ENCODE measurements around the gene TP53BP2. TPM values are rescaled to one million over a fixed set of nuclear protein-coding genes. Genes with fewer than 3 reads are reported as not detected.

Gene TP53BP2
- polyA plus RNA-seq, 1 donor from 2014 or later = 15.2 TPM

DNA sequence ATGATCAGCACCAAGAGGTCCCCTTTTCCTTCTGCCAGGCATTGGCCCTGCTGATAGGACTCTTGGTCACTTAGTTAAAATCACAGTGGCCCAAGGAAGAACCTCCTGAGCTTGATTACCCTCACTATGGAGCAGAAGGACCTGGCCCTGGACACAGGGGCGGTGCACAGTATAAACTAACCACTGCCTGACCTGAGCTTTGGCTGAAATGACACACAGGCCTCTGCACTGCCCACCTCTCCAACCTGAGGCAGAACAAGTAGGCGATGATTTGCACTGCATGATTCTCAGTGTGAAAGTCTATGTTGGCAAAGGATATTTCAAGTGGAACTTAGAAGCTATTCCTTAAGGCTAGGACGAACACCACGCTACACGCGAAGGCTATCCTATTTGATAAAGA, 84.9 kb downstream of the TP53BP2 start:
- H3K36me3 Mint-ChIP-seq = peaks cover 2% of the 10 kb centered on the region
- H3K27ac Mint-ChIP-seq = no peak overlapping the region
- H3K27me3 Mint-ChIP-seq = no peaks in the 10 kb centered on the region
- peaks cover 0 to 1% (median 0%) of the 10 kb centered on the region in 3 donors for H3K4me1 Mint-ChIP-seq
- H3K9me3 Mint-ChIP-seq = no peaks in the 10 kb centered on the region
- H3K4me3 Mint-ChIP-seq = no peak overlapping the region

- no peak overlapping the region for H3K27ac Mint-ChIP-seq
- H3K36me3 Mint-ChIP-seq = no peaks in the 10 kb centered on the region
- H3K4me1 Mint-ChIP-seq = peaks cover 0 to 1% (median 0%) of the 10 kb centered on the region in 3 donors
- no peak overlapping the region for H3K4me3 Mint-ChIP-seq
- H3K27me3 Mint-ChIP-seq = no peaks in the 10 kb centered on the region
- H3K9me3 Mint-ChIP-seq = no peaks in the 10 kb centered on the region
These were observed 86.5 kb downstream of the TP53BP2 start for GRCh38 chr1:223759273-223759672.

DNA sequence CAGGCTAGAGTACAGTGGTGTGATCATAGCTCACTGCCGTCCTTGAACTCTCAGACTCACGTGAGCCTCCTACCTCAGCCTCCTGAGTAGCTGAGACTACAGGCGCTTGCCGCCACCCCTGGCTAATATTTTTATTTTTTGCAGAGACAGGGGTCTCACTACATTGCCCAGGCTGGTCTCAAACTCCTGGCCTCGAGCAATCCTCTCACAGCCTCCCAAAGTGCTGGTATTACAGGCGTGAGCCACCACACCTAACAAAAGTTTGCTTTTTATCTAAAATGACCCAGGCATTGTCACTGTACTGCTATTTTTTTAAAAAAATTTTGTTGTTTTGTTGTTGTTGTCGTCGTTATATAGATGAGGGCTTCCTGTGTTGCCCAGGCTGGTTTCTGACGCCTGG, 87.0 kb downstream of the TP53BP2 start:
- Mint-ChIP-seq H3K27ac (no peak overlapping the region), H3K27me3 (no peaks in the 10 kb centered on the region), H3K4me1 (peaks cover 0 to 1% (median 0%) of the 10 kb centered on the region in 3 donors), H3K9me3 (no peaks in the 10 kb centered on the region), H3K4me3 (no peak overlapping the region), H3K36me3 (peaks cover under 1% of the 10 kb centered on the region)

- Mint-ChIP-seq H3K4me1 (no peaks in the 10 kb centered on the region), H3K9me3 (no peaks in the 10 kb centered on the region), H3K4me3 (no peak overlapping the region), H3K36me3 (peaks cover 5% of the 10 kb centered on the region), H3K27me3 (no peaks in the 10 kb centered on the region), H3K27ac (no peak overlapping the region)
These were observed 88.7 kb downstream of the TP53BP2 start for GRCh38 chr1:223756806-223757700.

DNA sequence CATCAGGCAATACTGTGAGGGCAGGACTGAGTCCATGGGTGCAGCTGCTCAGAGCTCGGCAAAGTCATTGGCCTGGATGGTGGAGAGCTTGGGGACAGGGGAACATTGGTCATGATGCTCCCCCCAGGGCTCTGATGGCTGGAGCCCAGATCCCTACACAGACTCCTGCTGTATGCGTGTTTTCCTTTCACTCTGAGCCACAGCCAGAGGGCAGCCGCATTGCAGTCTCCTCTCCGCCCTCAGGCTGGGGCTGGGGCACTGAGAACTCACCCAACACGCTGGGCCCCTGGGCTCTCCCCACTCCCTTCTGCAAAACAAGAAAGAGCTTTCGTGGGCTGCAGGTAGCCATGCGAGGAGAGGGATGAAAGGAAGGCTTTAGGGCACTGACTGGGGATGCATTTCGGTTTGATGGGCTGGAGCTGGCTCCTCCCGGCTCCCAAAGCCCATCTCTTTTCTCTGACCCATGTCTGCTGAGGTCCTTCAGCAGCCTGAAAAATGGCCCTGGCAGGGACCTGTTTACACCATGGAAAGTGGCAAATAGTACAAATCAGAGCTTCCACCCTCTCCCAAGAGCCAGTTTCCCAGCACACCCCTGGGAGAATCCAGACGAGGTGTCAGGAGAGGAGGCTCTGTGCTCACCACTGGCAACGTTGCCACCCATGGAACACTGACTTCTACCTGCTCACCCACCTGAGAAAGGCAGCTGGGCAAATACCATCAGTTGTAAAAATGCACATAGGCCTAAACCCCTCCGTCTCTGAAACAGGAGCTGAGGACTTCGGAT, 89.6 kb downstream of the TP53BP2 start:
- no peaks in the 10 kb centered on the region for H3K27me3 Mint-ChIP-seq
- H3K9me3 Mint-ChIP-seq = no peaks in the 10 kb centered on the region
- H3K4me3 Mint-ChIP-seq = no peak overlapping the region
- peaks cover 5% of the 10 kb centered on the region for H3K36me3 Mint-ChIP-seq
- H3K4me1 Mint-ChIP-seq = no peaks in the 10 kb centered on the region
- peak overlapping the region in 1 of 3 donors; percentile 86 for H3K27ac Mint-ChIP-seq

GRCh38 chr1:223755432-223755792, 90.3 kb downstream of the TP53BP2 start:
- H3K27ac Mint-ChIP-seq = no peak overlapping the region
- no peak overlapping the region for H3K4me3 Mint-ChIP-seq

GRCh38 chr1:223754681-223755431, 90.9 kb downstream of the TP53BP2 start:
- peaks cover 7% of the 10 kb centered on the region for H3K36me3 Mint-ChIP-seq
- H3K4me3 Mint-ChIP-seq = no peak overlapping the region
- H3K4me1 Mint-ChIP-seq = peaks cover 0 to 5% (median 3%) of the 10 kb centered on the region in 3 donors
- no peaks in the 10 kb centered on the region for H3K9me3 Mint-ChIP-seq
- H3K27me3 Mint-ChIP-seq = no peaks in the 10 kb centered on the region
- no peak overlapping the region for H3K27ac Mint-ChIP-seq

More at GRCh38 chr1:223755432-223755792, 90.3 kb downstream of the TP53BP2 start:
- Mint-ChIP-seq H3K4me1 (no peaks in the 10 kb centered on the region), H3K27me3 (no peaks in the 10 kb centered on the region), H3K9me3 (no peaks in the 10 kb centered on the region), H3K36me3 (peaks cover 5% of the 10 kb centered on the region)

DNA sequence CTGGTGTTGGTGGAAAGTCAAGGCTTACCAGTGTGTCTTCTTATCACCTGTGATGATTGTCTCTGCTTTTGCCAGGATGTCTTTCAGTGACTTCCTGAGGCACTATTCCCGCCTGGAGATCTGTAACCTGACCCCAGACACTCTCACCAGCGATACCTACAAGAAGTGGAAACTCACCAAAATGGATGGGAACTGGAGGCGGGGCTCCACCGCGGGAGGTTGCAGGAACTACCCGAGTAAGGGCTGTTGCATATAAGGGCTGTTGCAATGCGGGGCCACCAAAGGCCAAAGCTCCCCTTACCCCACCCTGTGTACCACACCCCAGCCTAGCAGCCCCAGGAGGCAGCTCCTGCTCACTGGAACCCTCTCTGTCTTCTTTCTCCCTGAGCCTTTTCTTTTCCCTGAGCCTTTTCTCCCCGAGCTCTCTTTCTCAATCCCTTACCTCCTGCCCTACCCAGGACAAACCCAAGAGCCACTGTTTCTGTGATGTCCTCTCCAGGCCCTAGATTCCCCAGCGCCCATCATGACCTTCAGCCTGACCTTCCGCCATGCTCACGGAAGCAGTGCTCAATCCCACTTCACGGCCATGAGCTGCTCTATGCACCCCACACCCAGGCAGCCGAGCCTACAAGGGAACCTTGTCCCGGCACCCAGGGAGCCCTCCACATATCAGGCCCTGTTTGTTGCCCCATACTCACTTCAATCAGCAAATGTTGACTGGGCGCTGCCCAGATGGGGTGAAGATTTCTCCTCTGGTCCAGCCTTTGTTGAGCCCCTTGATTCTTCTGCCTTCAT, 92.8 kb downstream of the TP53BP2 start:
- H3K27ac Mint-ChIP-seq = no peak overlapping the region
- peak overlapping the region in 1 of 4 donors; percentile 55 for H3K4me3 Mint-ChIP-seq
- no peaks in the 10 kb centered on the region for H3K9me3 Mint-ChIP-seq
- H3K36me3 Mint-ChIP-seq = peaks cover 7% of the 10 kb centered on the region
- H3K4me1 Mint-ChIP-seq = peaks cover 3 to 8% (median 7%) of the 10 kb centered on the region in 3 donors
- H3K27me3 Mint-ChIP-seq = no peaks in the 10 kb centered on the region

GRCh38 chr1:223751696-223752095, 94.1 kb downstream of the TP53BP2 start:
- H3K27me3 Mint-ChIP-seq = no peaks in the 10 kb centered on the region
- H3K4me1 Mint-ChIP-seq = peaks cover 6 to 9% (median 8%) of the 10 kb centered on the region in 3 donors
- peaks cover 9% of the 10 kb centered on the region for H3K36me3 Mint-ChIP-seq
- H3K9me3 Mint-ChIP-seq = no peaks in the 10 kb centered on the region
- H3K4me3 Mint-ChIP-seq = peak overlapping the region in 1 of 4 donors; percentile 5
- no peak overlapping the region for H3K27ac Mint-ChIP-seq

DNA sequence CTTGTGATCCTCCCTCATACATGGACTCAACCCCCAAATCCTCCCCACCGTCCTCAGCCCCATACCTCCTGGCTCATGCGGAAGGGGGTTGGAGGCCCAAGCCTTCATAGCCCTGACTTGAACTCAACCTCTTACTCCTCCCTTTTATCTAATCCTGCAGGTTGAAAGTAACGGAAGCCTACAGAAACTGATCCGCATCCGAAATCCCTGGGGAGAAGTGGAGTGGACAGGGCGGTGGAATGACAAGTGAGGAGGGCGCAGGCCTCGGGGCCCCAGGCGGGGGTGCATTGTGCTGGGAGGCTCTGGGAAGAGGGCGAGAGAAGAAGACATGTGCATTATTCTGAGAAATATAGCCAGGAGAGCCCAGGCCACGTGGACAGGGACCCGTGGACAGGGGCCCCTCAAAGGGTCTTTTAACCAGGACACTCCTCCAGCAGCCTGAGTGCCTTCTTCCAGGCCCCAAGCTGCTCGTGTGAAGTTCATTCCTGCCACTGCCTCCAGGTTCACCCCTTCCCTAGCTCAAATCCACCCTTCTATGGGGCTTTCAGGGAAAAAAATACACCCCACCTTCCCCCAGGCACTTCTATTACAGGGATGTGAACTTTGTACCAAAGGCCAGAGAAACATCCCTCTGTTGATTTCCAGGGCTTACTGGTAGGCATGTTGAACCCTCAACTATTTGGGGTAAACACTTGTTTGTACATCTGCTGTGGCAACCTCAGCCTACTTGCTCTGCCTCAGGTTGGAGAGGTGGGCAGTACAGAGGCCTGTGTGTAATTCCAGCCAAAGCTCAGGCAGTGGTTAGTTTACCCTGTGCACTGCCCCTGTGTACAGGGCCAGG, 94.8 kb downstream of the TP53BP2 start:
- Mint-ChIP-seq H3K9me3 (no peaks in the 10 kb centered on the region), H3K27ac (peak overlapping the region in 1 of 3 donors; percentile 83), H3K4me3 (peak overlapping the region in 1 of 4 donors; percentile 5), H3K27me3 (no peaks in the 10 kb centered on the region), H3K4me1 (peaks cover 6 to 9% (median 8%) of the 10 kb centered on the region in 3 donors), H3K36me3 (peaks cover 9% of the 10 kb centered on the region)

DNA sequence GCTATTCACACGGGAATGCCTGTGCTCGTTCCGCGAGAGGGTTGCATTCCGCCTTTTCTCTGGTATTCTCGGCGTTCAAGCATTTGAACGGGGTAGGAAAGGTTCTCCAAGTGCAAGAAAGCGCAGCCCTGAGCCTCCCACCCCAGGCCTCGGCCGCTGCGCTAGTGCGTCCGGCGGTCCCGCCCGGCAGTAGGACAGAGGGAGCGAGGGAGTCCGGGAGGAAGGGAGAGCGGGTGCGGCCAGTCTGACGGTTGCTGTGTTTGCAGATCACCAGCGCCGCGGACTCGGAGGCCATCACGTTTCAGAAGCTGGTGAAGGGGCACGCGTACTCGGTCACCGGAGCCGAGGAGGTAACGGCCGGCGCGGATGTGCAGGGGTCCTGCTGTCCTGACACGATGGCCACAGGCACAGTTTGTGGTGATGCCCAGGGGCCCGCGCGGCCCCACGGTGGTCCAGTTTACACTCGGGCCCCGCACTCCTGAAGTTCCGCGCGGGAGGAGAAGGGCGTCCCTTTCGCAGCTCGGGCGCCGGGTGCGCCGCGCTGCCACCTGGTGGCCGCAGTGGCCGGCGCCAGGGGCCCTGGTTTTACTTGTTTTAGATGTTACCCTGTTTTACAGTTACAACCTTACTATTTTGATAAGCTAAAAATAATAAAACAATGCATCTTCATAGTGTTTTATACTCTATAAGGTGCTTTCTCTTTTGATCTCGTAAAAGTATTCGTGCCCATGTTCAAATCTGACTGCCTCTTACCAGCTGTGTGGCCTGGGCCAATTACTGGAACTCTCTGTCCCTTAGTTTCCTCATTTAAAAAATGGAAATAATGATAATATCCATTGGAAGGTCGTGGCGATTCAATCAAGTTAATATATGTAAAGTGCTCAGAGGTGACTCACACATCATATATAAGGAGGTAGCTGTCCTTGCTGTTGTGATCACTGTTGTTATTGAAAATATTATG, 96.7 kb downstream of the TP53BP2 start:
- no peaks in the 10 kb centered on the region for H3K27me3 Mint-ChIP-seq
- no peaks in the 10 kb centered on the region for H3K9me3 Mint-ChIP-seq
- peak overlapping the region in 2 of 3 donors; percentile 62 to 81 for H3K27ac Mint-ChIP-seq
- peak overlapping the region; percentile 78 to 87 (median 82) for H3K4me3 Mint-ChIP-seq
- peaks cover 9% of the 10 kb centered on the region for H3K36me3 Mint-ChIP-seq
- peaks cover 6 to 9% (median 8%) of the 10 kb centered on the region in 3 donors for H3K4me1 Mint-ChIP-seq

DNA sequence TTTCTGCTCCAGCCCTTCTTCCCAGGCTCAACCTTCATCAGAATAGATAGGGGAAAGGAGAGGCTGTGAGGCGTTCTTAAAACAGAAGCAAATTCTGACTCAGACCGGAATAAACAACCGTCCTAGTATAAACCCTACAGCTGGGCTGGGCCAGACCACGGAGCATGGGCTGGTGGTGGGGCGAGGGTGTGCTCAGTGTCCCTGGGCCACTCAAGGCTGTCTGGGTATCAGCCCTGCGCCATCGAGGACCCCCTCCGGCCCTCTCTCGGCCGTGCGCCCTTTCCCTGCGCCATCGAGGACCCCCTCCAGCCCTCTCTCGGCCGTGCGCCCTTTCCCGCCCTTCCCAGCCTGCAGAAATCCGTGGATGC, 97.4 kb downstream of the TP53BP2 start:
- Mint-ChIP-seq H3K36me3 (peaks cover 9% of the 10 kb centered on the region), H3K4me1 (peaks cover 6 to 9% (median 8%) of the 10 kb centered on the region in 3 donors), H3K27me3 (no peaks in the 10 kb centered on the region), H3K9me3 (no peaks in the 10 kb centered on the region), H3K4me3 (peak overlapping the region; percentile 78 to 87 (median 82)), H3K27ac (peak overlapping the region in 2 of 3 donors; percentile 62 to 81)
